ENCODE measurements around the gene TECPR2.

GRCh38 chr14:102454711-102455110 lies 92.0 kb downstream of the TECPR2 start:
- TF ChIP-seq, protein P1, sequence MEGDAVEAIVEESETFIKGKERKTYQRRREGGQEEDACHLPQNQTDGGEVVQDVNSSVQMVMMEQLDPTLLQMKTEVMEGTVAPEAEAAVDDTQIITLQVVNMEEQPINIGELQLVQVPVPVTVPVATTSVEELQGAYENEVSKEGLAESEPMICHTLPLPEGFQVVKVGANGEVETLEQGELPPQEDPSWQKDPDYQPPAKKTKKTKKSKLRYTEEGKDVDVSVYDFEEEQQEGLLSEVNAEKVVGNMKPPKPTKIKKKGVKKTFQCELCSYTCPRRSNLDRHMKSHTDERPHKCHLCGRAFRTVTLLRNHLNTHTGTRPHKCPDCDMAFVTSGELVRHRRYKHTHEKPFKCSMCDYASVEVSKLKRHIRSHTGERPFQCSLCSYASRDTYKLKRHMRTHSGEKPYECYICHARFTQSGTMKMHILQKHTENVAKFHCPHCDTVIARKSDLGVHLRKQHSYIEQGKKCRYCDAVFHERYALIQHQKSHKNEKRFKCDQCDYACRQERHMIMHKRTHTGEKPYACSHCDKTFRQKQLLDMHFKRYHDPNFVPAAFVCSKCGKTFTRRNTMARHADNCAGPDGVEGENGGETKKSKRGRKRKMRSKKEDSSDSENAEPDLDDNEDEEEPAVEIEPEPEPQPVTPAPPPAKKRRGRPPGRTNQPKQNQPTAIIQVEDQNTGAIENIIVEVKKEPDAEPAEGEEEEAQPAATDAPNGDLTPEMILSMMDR (IDR thresholded peaks at IDR 0.05; ENCODE audit: low read depth, low read length) = no peak
- TF ChIP-seq, protein P2, sequence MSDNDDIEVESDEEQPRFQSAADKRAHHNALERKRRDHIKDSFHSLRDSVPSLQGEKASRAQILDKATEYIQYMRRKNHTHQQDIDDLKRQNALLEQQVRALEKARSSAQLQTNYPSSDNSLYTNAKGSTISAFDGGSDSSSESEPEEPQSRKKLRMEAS (IDR thresholded peaks at IDR 0.05; ENCODE audit: low read depth, low read length) = no peak
- TF ChIP-seq POLR2A (IDR thresholded peaks at IDR 0.05; ENCODE audit: extremely low read depth, insufficient read length) = no peak
